Peyer's patch (tissue), 4 donors: Measurements from ENCODE around the gene TCF12. TPM values are rescaled to one million over a fixed set of nuclear protein-coding genes. Genes with fewer than 3 reads are reported as not detected.

Experiments
- DNase-seq, 3 donors: peaks; one replicate each; pipeline ENCODE4 v3.0.0-alpha.2; 2017 to 2019
- H3K27ac ChIP-seq, 4 donors: fragments of 200-600 bp; sonication (generic); one replicate each; pipeline ENCODE4 v1.5.1; 2016 to 2019
- H3K27me3 ChIP-seq, 2 donors: fragments of 200-600 bp; sonication (generic); one replicate each; pipeline ENCODE4 v1.5.1; 2019
- H3K36me3 ChIP-seq, 3 donors: fragments of 200-600 bp; sonication (generic); one replicate each; pipeline ENCODE4 v1.5.1; 2016 to 2019
- H3K4me1 ChIP-seq, 4 donors: fragments of 200-600 bp; sonication (generic); one replicate each; pipeline ENCODE4 v1.5.1; 2016 to 2019
- H3K4me3 ChIP-seq, 4 donors: fragments of 200-600 bp; sonication (generic); 1 replicate in 3 of 4; 2 replicates in 1 of 4; pipeline ENCODE4 v1.5.1; 2016 to 2019; ENCODE audit warnings: mild to moderate bottlenecking in 1 of 4
- H3K9me3 ChIP-seq, 4 donors: fragments of 200-600 bp; sonication (generic); one replicate each; pipeline ENCODE4 v1.5.1; 2016 to 2019; ENCODE audit warnings: mild to moderate bottlenecking in 1 of 4
- CTCF ChIP-seq, 6 experiments: fragments of 450-650 bp in 4 of 6; fragments of 200-600 bp in 2 of 6; sonication (generic) in 1 of 6; IDR thresholded peaks; one replicate each; pipeline ENCODE4 v1.5.1; 2017 to 2019; ENCODE audit warnings: antibody characterized with exemption in 6 of 6, mild to moderate bottlenecking in 3 of 6, moderate library complexity in 1 of 6
- POLR2A ChIP-seq, 2 donors: fragments of 450-650 bp; IDR thresholded peaks; one replicate each; pipeline ENCODE4 v1.5.1; 2017; ENCODE audit warnings: antibody characterized with exemption in 2 of 2, mild to moderate bottlenecking in 2 of 2, moderate library complexity in 2 of 2
- total RNA-seq, 4 donors: library from RNA; depleted of rRNA; stranded (reverse); fragments of >200 nt; gene quantifications; one replicate each; pipeline ENCODE4 v1.1.0, GENCODE V29; 2016

TCF12 gene
- total RNA-seq, 4 donors from 2014 or later = 98.4 to 815 (median 215) TPM

DNA sequence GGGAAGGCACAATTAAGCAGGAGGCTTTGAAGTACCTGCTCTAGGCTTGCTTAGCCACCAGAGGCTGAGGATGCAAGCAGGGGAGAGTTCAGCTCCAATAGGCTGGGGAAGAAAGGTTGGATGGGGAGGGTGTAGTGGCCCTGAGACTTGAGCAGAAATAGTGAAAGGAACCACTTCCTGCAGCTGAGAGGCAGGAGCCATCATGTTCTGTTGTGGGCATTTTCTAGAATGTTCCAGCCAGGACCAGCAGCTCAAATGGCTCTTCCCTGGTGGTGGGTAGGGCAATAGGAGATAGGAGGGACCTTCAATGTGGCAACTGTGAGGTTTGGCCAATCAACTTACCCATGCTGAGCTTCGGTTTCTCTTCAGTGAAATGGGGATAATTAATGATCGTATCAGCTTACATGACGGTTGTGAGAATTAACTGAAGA, 378.7 kb downstream of the TCF12 start:
- no peaks in the 10 kb centered on the region for H3K27me3 ChIP-seq
- no peak for DNase-seq
- peaks cover 0 to 7% (median 3%) of the 10 kb centered on the region in 4 donors for H3K4me1 ChIP-seq
- no peaks in the 10 kb centered on the region for H3K36me3 ChIP-seq
- H3K4me3 ChIP-seq = no peak overlapping the region
- no peaks in the 10 kb centered on the region for H3K9me3 ChIP-seq
- peak in 1 of 6 experiments; percentile 9 for TF ChIP-seq CTCF (IDR thresholded peaks at IDR 0.05)
- no peak for TF ChIP-seq POLR2A (IDR thresholded peaks at IDR 0.05)
- peak overlapping the region in 3 of 4 donors; percentile 28 to 42 (median 36) for H3K27ac ChIP-seq

GRCh38 chr15:57297630-57298029, 379.2 kb downstream of the TCF12 start:
- no peak for DNase-seq
- Histone ChIP-seq H3K4me1 (peaks cover 0 to 7% (median 3%) of the 10 kb centered on the region in 4 donors), H3K4me3 (no peak overlapping the region), H3K9me3 (no peaks in the 10 kb centered on the region), H3K27me3 (no peaks in the 10 kb centered on the region), H3K36me3 (no peaks in the 10 kb centered on the region), H3K27ac (peak overlapping the region in 3 of 4 donors; percentile 28 to 42 (median 36))
- TF ChIP-seq POLR2A (IDR thresholded peaks at IDR 0.05) = no peak
- TF ChIP-seq CTCF (IDR thresholded peaks at IDR 0.05) = no peak

DNA sequence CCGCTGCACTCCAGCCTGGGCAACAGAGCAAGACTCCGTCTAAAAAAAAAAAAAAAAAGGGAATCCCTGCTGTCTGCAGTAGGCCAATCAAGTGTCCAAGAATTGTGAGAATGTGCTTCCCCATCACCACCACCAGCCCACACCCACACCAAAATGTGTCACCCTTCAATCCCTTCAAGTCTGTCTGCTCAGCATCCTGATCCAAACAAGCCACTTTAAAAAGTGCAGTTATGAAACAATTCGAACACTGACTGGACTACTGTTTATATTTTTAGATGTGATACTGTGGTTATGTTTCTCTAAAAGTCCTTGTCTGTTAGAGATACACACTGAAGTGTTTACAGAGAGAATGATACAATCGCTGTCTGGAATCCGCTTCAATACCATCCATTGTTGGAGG, 379.8 kb downstream of the TCF12 start:
- DNase-seq = no peak
- Histone ChIP-seq H3K27ac (peak overlapping the region in 1 of 4 donors; percentile 42), H3K36me3 (no peaks in the 10 kb centered on the region)

GRCh38 chr15:57298843-57299550, 380.6 kb downstream of the TCF12 start:
- no peaks in the 10 kb centered on the region for H3K9me3 ChIP-seq
- no peak for TF ChIP-seq CTCF (IDR thresholded peaks at IDR 0.05)
- TF ChIP-seq POLR2A (IDR thresholded peaks at IDR 0.05) = no peak
- DNase-seq = no peak
- no peaks in the 10 kb centered on the region for H3K27me3 ChIP-seq
- H3K36me3 ChIP-seq = no peaks in the 10 kb centered on the region
- H3K4me3 ChIP-seq = peak overlapping the region in 1 of 4 donors; percentile 44
- H3K27ac ChIP-seq = peak overlapping the region in 3 of 4 donors; percentile 12 to 80 (median 41)
- H3K4me1 ChIP-seq = peaks cover 0 to 7% (median 3%) of the 10 kb centered on the region in 4 donors

More for the DNA sequence above, 379.8 kb downstream of the TCF12 start:
- Histone ChIP-seq H3K4me1 (peaks cover 0 to 7% (median 3%) of the 10 kb centered on the region in 4 donors), H3K27me3 (no peaks in the 10 kb centered on the region), H3K9me3 (no peaks in the 10 kb centered on the region), H3K4me3 (no peak overlapping the region)
- TF ChIP-seq POLR2A (IDR thresholded peaks at IDR 0.05) = no peak
- TF ChIP-seq CTCF (IDR thresholded peaks at IDR 0.05) = no peak

GRCh38 chr15:57301307-57301706, 382.9 kb downstream of the TCF12 start:
- TF ChIP-seq POLR2A (IDR thresholded peaks at IDR 0.05) = no peak
- TF ChIP-seq CTCF (IDR thresholded peaks at IDR 0.05) = no peak

More at GRCh38 chr15:57301307-57301706, 382.9 kb downstream of the TCF12 start:
- Histone ChIP-seq H3K27ac (peak overlapping the region in 2 of 4 donors; percentile 41 to 80), H3K4me3 (peak overlapping the region in 2 of 4 donors; percentile 24 to 44), H3K9me3 (no peaks in the 10 kb centered on the region), H3K36me3 (no peaks in the 10 kb centered on the region), H3K27me3 (no peaks in the 10 kb centered on the region), H3K4me1 (peaks cover 0 to 11% (median 3%) of the 10 kb centered on the region in 4 donors)
- no peak for DNase-seq
